Measurements from ENCODE around the gene HAO1. TPM values are rescaled to one million over a fixed set of nuclear protein-coding genes. Genes with fewer than 3 reads are reported as not detected.

Gene HAO1
- total RNA-seq, 2 experiments from 2014 or later: not detected

- CTCF ChIA-PET (ENCODE audit: unreplicated experiment): no interaction called here
- no peaks in the 10 kb centered on the region for H3K4me1 ChIP-seq (ENCODE audit: insufficient read depth, low read length, poor library complexity, severe bottlenecking)
- no peaks in the 10 kb centered on the region for H3K79me2 ChIP-seq (ENCODE audit: insufficient read depth, low read depth, low read length)
- no peak overlapping the region for H2AFZ ChIP-seq (ENCODE audit: low read length)
- H3K4me3 ChIP-seq (ENCODE audit: low read depth, low read length, poor library complexity, severe bottlenecking): no peak overlapping the region
- H3K9me3 ChIP-seq (ENCODE audit: low read length): no peaks in the 10 kb centered on the region
- H3K4me2 ChIP-seq (ENCODE audit: low read length): no peak overlapping the region
- intact Hi-C loops (cut with micrococcal nuclease; ENCODE audit: unreplicated experiment): no loop called here
- H3K27ac ChIP-seq (ENCODE audit: low read depth, low read length, poor library complexity, severe bottlenecking): no peak overlapping the region
- H3K36me3 ChIP-seq (ENCODE audit: insufficient read depth, low read length): no peaks in the 10 kb centered on the region
- no peaks in the 10 kb centered on the region for H4K20me1 ChIP-seq (ENCODE audit: insufficient read depth, low read length)
- no TSS peak for BruUV-seq (replicated peaks)
- DNase-seq (ENCODE audit: low spot score): no peak
- TF ChIP-seq EZH2phosphoT487 (IDR thresholded peaks at IDR 0.05; ENCODE audit: borderline replicate concordance, low read depth, low read length) (no peak), CTCF (conservative IDR thresholded peaks at IDR 0.05; ENCODE audit: low read length) (no peak)
- POLR2A ChIA-PET: no interaction called here
- no peaks in the 10 kb centered on the region for H3K9me2 ChIP-seq (ENCODE audit: insufficient read depth, low read length)
These were observed 36.8 kb downstream of the HAO1 start for GRCh38 chr20:7903429-7903828.

GRCh38 chr20:7902879-7903278 lies 37.4 kb downstream of the HAO1 start:
- POLR2A ChIA-PET: interaction anchor here (0.6 kb wide), 1 partner anchor 635 kb away, joined by 5 read pairs; no protein-coding TSS in a partner anchor
- intact Hi-C loops (cut with micrococcal nuclease; ENCODE audit: unreplicated experiment): no loop called here

More at GRCh38 chr20:7902879-7903278, 37.4 kb downstream of the HAO1 start:
- no peak overlapping the region for H3K27ac ChIP-seq (ENCODE audit: low read depth, low read length, poor library complexity, severe bottlenecking)
- DNase-seq (ENCODE audit: low spot score): no peak
- CTCF ChIA-PET (ENCODE audit: unreplicated experiment): no interaction called here
- no peaks in the 10 kb centered on the region for H3K4me1 ChIP-seq (ENCODE audit: insufficient read depth, low read length, poor library complexity, severe bottlenecking)
- no peak overlapping the region for H3K4me2 ChIP-seq (ENCODE audit: low read length)
- no TSS peak for BruUV-seq (replicated peaks)
- H3K36me3 ChIP-seq (ENCODE audit: insufficient read depth, low read length): no peaks in the 10 kb centered on the region
- TF ChIP-seq EZH2phosphoT487 (IDR thresholded peaks at IDR 0.05; ENCODE audit: borderline replicate concordance, low read depth, low read length): no peak
- TF ChIP-seq CTCF (conservative IDR thresholded peaks at IDR 0.05; ENCODE audit: low read length): no peak
- no peak overlapping the region for H2AFZ ChIP-seq (ENCODE audit: low read length)
- H3K9me3 ChIP-seq (ENCODE audit: low read length): no peaks in the 10 kb centered on the region
- H3K9me2 ChIP-seq (ENCODE audit: insufficient read depth, low read length): no peaks in the 10 kb centered on the region
- no peaks in the 10 kb centered on the region for H4K20me1 ChIP-seq (ENCODE audit: insufficient read depth, low read length)
- no peaks in the 10 kb centered on the region for H3K79me2 ChIP-seq (ENCODE audit: insufficient read depth, low read depth, low read length)
- H3K4me3 ChIP-seq (ENCODE audit: low read depth, low read length, poor library complexity, severe bottlenecking): no peak overlapping the region

Measured in OCI-LY7 (cell line).